ENCODE results near the gene PCBP1. TPM values are rescaled to one million over a fixed set of nuclear protein-coding genes. Genes with fewer than 3 reads are reported as not detected.

PCBP1 gene
- total RNA-seq, 1 donor: 55.7 TPM

- H4K20me1 ChIP-seq (ENCODE audit: insufficient read depth, low read length): peaks cover 8% of the 10 kb centered on the region
Measured at GRCh38 chr2:70085711-70086277, 1.5 kb upstream of the PCBP1 start.

GRCh38 chr2:70086278-70086837 lies 919 bp upstream of the PCBP1 start:
- H3K9me3 ChIP-seq (ENCODE audit: low read depth, low read length): no peaks in the 10 kb centered on the region
- H3K79me2 ChIP-seq (ENCODE audit: insufficient read depth, low read length): peaks cover 34% of the 10 kb centered on the region
- peaks cover 31% of the 10 kb centered on the region for H3K36me3 ChIP-seq (ENCODE audit: insufficient read depth, low read length)
- peaks cover 8% of the 10 kb centered on the region for H4K20me1 ChIP-seq (ENCODE audit: insufficient read depth, low read length)
- peaks cover 38% of the 10 kb centered on the region for H3K4me1 ChIP-seq (ENCODE audit: insufficient read depth, low read length)
- H2AFZ ChIP-seq (ENCODE audit: low read length): peak overlapping the region; percentile 99
- DNase-seq (ENCODE audit: insufficient read length, low spot score, missing footprints): peak; percentile 91
- peak overlapping the region; percentile 96 for H3K4me3 ChIP-seq (ENCODE audit: insufficient read depth, low read length)
- peak overlapping the region; percentile 100 for H3K27ac ChIP-seq (ENCODE audit: low read depth, low read length)
- peak overlapping the region; percentile 94 for H3K4me2 ChIP-seq (ENCODE audit: insufficient read depth, low read length)
- no peak for TF ChIP-seq CTCF (IDR thresholded peaks at IDR 0.05; ENCODE audit: extremely low read depth, low read depth, low read length)
- H3K27me3 ChIP-seq (ENCODE audit: insufficient read depth, low read length): no peaks in the 10 kb centered on the region

More at GRCh38 chr2:70085711-70086277, 1.5 kb upstream of the PCBP1 start:
- Histone ChIP-seq H3K4me2 (ENCODE audit: insufficient read depth, low read length) (peak overlapping the region; percentile 94), H3K4me3 (ENCODE audit: insufficient read depth, low read length) (peak overlapping the region; percentile 96), H2AFZ (ENCODE audit: low read length) (peak overlapping the region; percentile 99), H3K27ac (ENCODE audit: low read depth, low read length) (peak overlapping the region; percentile 100), H3K79me2 (ENCODE audit: insufficient read depth, low read length) (peaks cover 34% of the 10 kb centered on the region), H3K4me1 (ENCODE audit: insufficient read depth, low read length) (peaks cover 38% of the 10 kb centered on the region), H3K27me3 (ENCODE audit: insufficient read depth, low read length) (no peaks in the 10 kb centered on the region), H3K36me3 (ENCODE audit: insufficient read depth, low read length) (peaks cover 34% of the 10 kb centered on the region), H3K9me3 (ENCODE audit: low read depth, low read length) (no peaks in the 10 kb centered on the region)
- no peak for TF ChIP-seq CTCF (IDR thresholded peaks at IDR 0.05; ENCODE audit: extremely low read depth, low read depth, low read length)
- peak; percentile 76 for DNase-seq (ENCODE audit: insufficient read length, low spot score, missing footprints)

GRCh38 chr2:70087702-70088597 lies 673 bp downstream of the PCBP1 start:
- H3K27ac ChIP-seq (ENCODE audit: low read depth, low read length): peak overlapping the region; percentile 100
- peak overlapping the region; percentile 99 for H3K4me2 ChIP-seq (ENCODE audit: insufficient read depth, low read length)
- H3K4me1 ChIP-seq (ENCODE audit: insufficient read depth, low read length): peaks cover 38% of the 10 kb centered on the region
- H3K9me3 ChIP-seq (ENCODE audit: low read depth, low read length): no peaks in the 10 kb centered on the region
- TF ChIP-seq CTCF (IDR thresholded peaks at IDR 0.05; ENCODE audit: extremely low read depth, low read depth, low read length): no peak
- H3K4me3 ChIP-seq (ENCODE audit: insufficient read depth, low read length): peak overlapping the region; percentile 96
- H3K79me2 ChIP-seq (ENCODE audit: insufficient read depth, low read length): peaks cover 34% of the 10 kb centered on the region
- peak; percentile 92 for DNase-seq (ENCODE audit: insufficient read length, low spot score, missing footprints)
- H3K27me3 ChIP-seq (ENCODE audit: insufficient read depth, low read length): no peaks in the 10 kb centered on the region
- peaks cover 8% of the 10 kb centered on the region for H4K20me1 ChIP-seq (ENCODE audit: insufficient read depth, low read length)
- peaks cover 23% of the 10 kb centered on the region for H3K36me3 ChIP-seq (ENCODE audit: insufficient read depth, low read length)
- H2AFZ ChIP-seq (ENCODE audit: low read length): peak overlapping the region; percentile 60
